Heart left ventricle (tissue), 16 donors: Measurements from ENCODE around the gene OSCP1. TPM values are rescaled to one million over a fixed set of nuclear protein-coding genes. Genes with fewer than 3 reads are reported as not detected.

Source experiments
- ATAC-seq, 4 donors: fragments of 200-7000 bp; cut with Tn5 transposase; one replicate each; pipeline ENCODE4 v1.9.1; 2020 to 2022; ENCODE audit warnings: moderate library complexity in 4 of 4, mild to moderate bottlenecking in 3 of 4, moderate number of reproducible peaks in 1 of 4
- DNase-seq, 5 donors: peaks; one replicate each; pipeline ENCODE4 v3.0.0-alpha.2; 2020
- H3K27ac ChIP-seq, 12 donors: fragments of 200-600 bp; sonication (generic) in 4 of 12; one replicate each; pipeline versions ENCODE4 v1.5.0 to v1.8.0; 2016 to 2022; ENCODE audit warnings: mild to moderate bottlenecking in 2 of 12
- H3K27me3 ChIP-seq, 9 donors: fragments of 200-600 bp; sonication (generic) in 2 of 9; one replicate each; pipeline versions ENCODE4 v1.5.1 to v1.8.0; 2016 to 2022; ENCODE audit warnings: mild to moderate bottlenecking in 3 of 9
- H3K36me3 ChIP-seq, 9 donors: fragments of 200-600 bp; sonication (generic) in 2 of 9; one replicate each; pipeline versions ENCODE4 v1.5.0 to v1.8.0; 2018 to 2022; ENCODE audit warnings: mild to moderate bottlenecking in 2 of 9
- H3K4me1 ChIP-seq, 12 donors: fragments of 200-600 bp; sonication (generic) in 4 of 12; one replicate each; pipeline versions ENCODE4 v1.5.0 to v1.8.0; 2016 to 2022; ENCODE audit warnings: mild to moderate bottlenecking in 3 of 12
- H3K4me3 ChIP-seq, 12 donors: fragments of 200-600 bp; sonication (generic) in 4 of 12; one replicate each; pipeline versions ENCODE4 v1.5.0 to v1.8.0; 2017 to 2022; ENCODE audit warnings: mild to moderate bottlenecking in 9 of 12, moderate library complexity in 4 of 12
- H3K9me3 ChIP-seq, 12 donors: fragments of 200-600 bp; sonication (generic) in 4 of 12; one replicate each; pipeline versions ENCODE4 v1.5.0 to v1.8.0; 2016 to 2022; ENCODE audit warnings: mild to moderate bottlenecking in 1 of 12
- POLR2A ChIP-seq, 2 donors: fragments of 450-650 bp; IDR thresholded peaks; one replicate each; pipeline ENCODE4 v1.6.1; 2017; ENCODE audit warnings: antibody characterized with exemption in 2 of 2, mild to moderate bottlenecking in 2 of 2, moderate library complexity in 2 of 2
- WGBS, 4 donors: extraction: QIAGEN DNeasy Blood & Tissue Kit in 2 of 4; methylation state at CpG; one replicate each; pipeline versions ENCODE4 v1.1.5 to v1.1.7; 2013 to 2018; 5-methylcytosine and 5-hydroxymethylcytosine counted together
- intact Hi-C, 10 donors: fragments of 100-400 bp; cut with DNase I; formaldehyde crosslinking; loops; one replicate each; pipeline versions ENCODE4 v1.11.1 to v1.14.2; 2022
- polyA plus RNA-seq, 2 donors: library from polyadenylated mRNA; stranded (reverse); fragments of 200-250 nt; gene quantifications; one replicate each; pipeline ENCODE4 v1.2.3, GENCODE V29; 2013
- total RNA-seq, 9 donors: library from RNA; depleted of rRNA in 2 of 9; stranded (reverse); fragments of >200 nt in 2 of 9; fragmentation: NEBNext Ultra II Directional in 3 of 9; extraction: Animal tissue kit (Norgen Biotek cat#: 25700) in 3 of 9; gene quantifications; one replicate each; pipeline versions ENCODE4 v1.1.0 to v1.2.4, GENCODE V29; 2016 to 2023
- TF ChIP-seq, protein P1 (sequence below), 12 donors: fragments of 200-600 bp; sonication (generic) in 4 of 12; IDR thresholded peaks; one replicate each; pipeline versions ENCODE4 v1.5.0 to v1.8.0; 2018 to 2022; ENCODE audit warnings: antibody characterized with exemption in 12 of 12, mild to moderate bottlenecking in 5 of 12
- donor health status: ischemic (EF 13 %, LVEDD 7.1; RV severe dilation, severe dysfunction).
- donor health status: healthy with polysubstance abuse.
- donor health status: DM: no; HTN: yes; CAD: no.
- donor health status: DM: no; HTN: no; CAD: no.
- donor health status: ischemic (EF 25% LVEDD 6.9; RV normal size, moderate dysfunction).
- donor health status: ischemic (EF 25% LVEDD 5.7; RV mildly dilated, moderate dysfunction).
- donor health status: healthy.
- donor health status: DM: yes; HTN: yes; CAD: no.
- donor health status: ischemic (EF 35%, LVEDD 5.7; RV mildly dilated, moderate dysfunction).
- donor health status: nonischemic (EF 11% LVEDD 7.7; RV severe dilation, severe dysfunction).
- donor health status: DM: yes; HTN: yes; CAD: no.
- donor health status: PGD.
- donor health status: ischemic (EF 29% LVEDD 5.4; RV normal size, mild dysfunction).
- donor health status: nonischemic (EF 23%, LVEDD 6.1; RV moderate dilation, normal function).

Gene OSCP1
- total and polyA plus RNA-seq, 11 donors: 3.8 to 11.5 (median 6.0) TPM

DNA sequence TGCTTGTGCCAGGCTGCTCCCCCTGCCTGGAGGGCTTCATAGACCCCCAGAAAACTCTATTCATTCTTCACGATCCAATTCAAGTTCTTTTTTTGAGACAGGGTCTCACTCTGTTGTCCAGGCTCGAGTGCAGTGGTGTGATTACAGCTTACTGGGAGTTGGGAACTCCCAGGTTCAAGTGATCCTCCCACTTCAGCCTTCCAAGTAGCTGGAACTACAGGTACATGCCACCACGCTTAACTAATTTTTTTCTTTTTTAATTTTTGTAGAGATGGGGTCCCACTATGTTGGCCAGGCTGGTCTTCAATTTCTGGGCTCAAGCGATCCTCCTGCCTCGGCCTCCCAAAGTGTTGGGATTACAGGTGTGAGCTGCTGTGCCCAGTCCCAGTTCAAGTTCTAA, 68.8 kb downstream of the OSCP1 start:
- TF ChIP-seq, protein P1, sequence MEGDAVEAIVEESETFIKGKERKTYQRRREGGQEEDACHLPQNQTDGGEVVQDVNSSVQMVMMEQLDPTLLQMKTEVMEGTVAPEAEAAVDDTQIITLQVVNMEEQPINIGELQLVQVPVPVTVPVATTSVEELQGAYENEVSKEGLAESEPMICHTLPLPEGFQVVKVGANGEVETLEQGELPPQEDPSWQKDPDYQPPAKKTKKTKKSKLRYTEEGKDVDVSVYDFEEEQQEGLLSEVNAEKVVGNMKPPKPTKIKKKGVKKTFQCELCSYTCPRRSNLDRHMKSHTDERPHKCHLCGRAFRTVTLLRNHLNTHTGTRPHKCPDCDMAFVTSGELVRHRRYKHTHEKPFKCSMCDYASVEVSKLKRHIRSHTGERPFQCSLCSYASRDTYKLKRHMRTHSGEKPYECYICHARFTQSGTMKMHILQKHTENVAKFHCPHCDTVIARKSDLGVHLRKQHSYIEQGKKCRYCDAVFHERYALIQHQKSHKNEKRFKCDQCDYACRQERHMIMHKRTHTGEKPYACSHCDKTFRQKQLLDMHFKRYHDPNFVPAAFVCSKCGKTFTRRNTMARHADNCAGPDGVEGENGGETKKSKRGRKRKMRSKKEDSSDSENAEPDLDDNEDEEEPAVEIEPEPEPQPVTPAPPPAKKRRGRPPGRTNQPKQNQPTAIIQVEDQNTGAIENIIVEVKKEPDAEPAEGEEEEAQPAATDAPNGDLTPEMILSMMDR (IDR thresholded peaks at IDR 0.05): no peak
- TF ChIP-seq POLR2A (IDR thresholded peaks at IDR 0.05): no peak
- Histone ChIP-seq H3K27ac (peak overlapping the region in 1 of 12 donors; percentile 5), H3K36me3 (peaks cover 0 to 8% (median 0%) of the 10 kb centered on the region in 9 donors), H3K4me1 (peaks cover 15 to 85% (median 64%) of the 10 kb centered on the region in 12 donors), H3K27me3 (no peaks in the 10 kb centered on the region), H3K9me3 (no peaks in the 10 kb centered on the region), H3K4me3 (no peak overlapping the region)
- intact Hi-C loops: loop anchor here in 1 of 10 donors (10.0 kb wide), 1 partner anchor 157 kb away; the partner anchor contains the start of gene THRAP3
- DNase-seq (peak in 1 of 5 donors; percentile 2), ATAC-seq (no peak)
- 90 to 95% (median 93%) methylated on average over 5 of the region's 5 CpGs for WGBS, 4 donors

GRCh38 chr1:36380782-36381181, 69.5 kb downstream of the OSCP1 start:
- H3K36me3 ChIP-seq: peaks cover 0 to 8% (median 0%) of the 10 kb centered on the region in 9 donors
- H3K9me3 ChIP-seq: no peaks in the 10 kb centered on the region
- H3K27ac ChIP-seq: no peak overlapping the region
- ATAC-seq: no peak
- H3K4me3 ChIP-seq: no peak overlapping the region
- DNase-seq: no peak
- intact Hi-C loops: loop anchor here in 1 of 10 donors (10.0 kb wide), 1 partner anchor 156 kb away; the partner anchor contains the start of gene THRAP3
- 72 to 88% (median 83%) methylated on average over 3 of the region's 3 CpGs for WGBS, 4 donors
- no peaks in the 10 kb centered on the region for H3K27me3 ChIP-seq
- H3K4me1 ChIP-seq: peaks cover 15 to 91% (median 69%) of the 10 kb centered on the region in 12 donors
- TF ChIP-seq POLR2A (IDR thresholded peaks at IDR 0.05): no peak
- TF ChIP-seq, protein P1 (IDR thresholded peaks at IDR 0.05): no peak

DNA sequence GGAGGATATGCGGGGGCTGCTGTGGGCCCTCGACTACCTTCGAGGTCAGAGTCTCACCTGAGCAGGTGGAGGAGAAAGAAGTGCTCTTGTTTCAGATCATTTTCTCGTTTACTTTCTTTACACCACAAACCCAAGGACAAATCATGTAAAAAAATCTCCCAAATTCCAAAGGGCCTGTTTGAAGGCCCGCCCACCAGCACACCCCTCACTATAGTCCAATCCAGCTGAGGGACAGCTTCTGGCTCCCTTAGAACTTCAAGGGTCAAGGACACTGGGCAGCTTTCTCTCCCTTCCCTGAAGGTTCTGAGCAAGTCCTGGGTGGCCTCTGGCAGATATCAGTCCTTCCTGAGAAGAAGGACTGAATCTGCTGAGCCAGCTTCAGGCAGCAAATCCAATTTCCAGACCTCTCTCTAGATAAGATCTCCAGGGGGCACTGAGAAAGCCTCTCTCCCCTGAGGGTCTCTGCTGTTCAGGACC, 70.1 kb downstream of the OSCP1 start:
- peak in 1 of 5 donors; percentile 20 for DNase-seq
- H3K27me3 ChIP-seq: no peaks in the 10 kb centered on the region
- ATAC-seq: no peak
- H3K36me3 ChIP-seq: peaks cover 0 to 8% (median 0%) of the 10 kb centered on the region in 9 donors
- TF ChIP-seq, protein P1 (IDR thresholded peaks at IDR 0.05): no peak
- no peak for TF ChIP-seq POLR2A (IDR thresholded peaks at IDR 0.05)
- no peak overlapping the region for H3K4me3 ChIP-seq
- WGBS, 4 donors: 77 to 88% (median 81%) methylated on average over 5 of the region's 5 CpGs
- peaks cover 18 to 97% (median 75%) of the 10 kb centered on the region in 12 donors for H3K4me1 ChIP-seq
- no peaks in the 10 kb centered on the region for H3K9me3 ChIP-seq
- peak overlapping the region in 2 of 12 donors; percentile 4 to 14 for H3K27ac ChIP-seq
- intact Hi-C loops: loop anchor here in 1 of 10 donors (10.0 kb wide), 1 partner anchor 155 kb away; the partner anchor contains the start of gene THRAP3

GRCh38 chr1:36377791-36378492, 72.3 kb downstream of the OSCP1 start:
- Histone ChIP-seq H3K36me3 (peaks cover 0 to 8% (median 0%) of the 10 kb centered on the region in 9 donors), H3K4me1 (peaks cover 18 to 97% (median 78%) of the 10 kb centered on the region in 12 donors), H3K27ac (peak overlapping the region in 5 of 12 donors; percentile 0 to 79 (median 25)), H3K27me3 (no peaks in the 10 kb centered on the region), H3K4me3 (no peak overlapping the region), H3K9me3 (no peaks in the 10 kb centered on the region)
- no peak for ATAC-seq
- no peak for DNase-seq
- WGBS, 4 donors: 67 to 80% (median 75%) methylated on average over 4 of the region's 4 CpGs
- TF ChIP-seq, protein P1 (IDR thresholded peaks at IDR 0.05): no peak
- no peak for TF ChIP-seq POLR2A (IDR thresholded peaks at IDR 0.05)
- intact Hi-C loops: no loop called here
